Measurements from ENCODE around the gene DCC.
"Not testable (repeated sequence)": the region's sequence is repeated elsewhere in the genome, so short reads cannot be mapped to it uniquely, and the experiment has no call there.

DCC gene

GRCh38 chr18:53467756-53468155 is 1127.8 kb downstream of the DCC start:
- Histone ChIP-seq H3K4me3 (ENCODE audit: severe bottlenecking) (no peak overlapping the region), H3K27ac (ENCODE audit: poor library complexity, severe bottlenecking) (no peak overlapping the region), H3K27me3 (ENCODE audit: insufficient read depth, poor library complexity, severe bottlenecking) (no peaks in the 10 kb centered on the region), H3K36me3 (ENCODE audit: low read depth) (no peaks in the 10 kb centered on the region), H3K9me3 (ENCODE audit: severe bottlenecking) (no peaks in the 10 kb centered on the region), H3K4me1 (ENCODE audit: insufficient read depth, poor library complexity, severe bottlenecking) (no peaks in the 10 kb centered on the region)
- DNase-seq (ENCODE audit: low spot score) = no peak
- ATAC-seq (ENCODE audit: low read depth) = no peak
- no peak for TF ChIP-seq CTCF (IDR thresholded peaks at IDR 0.05; ENCODE audit: poor library complexity, severe bottlenecking)

- not testable (repeated sequence) for H3K36me3 ChIP-seq (ENCODE audit: low read depth); H3K4me1 ChIP-seq (ENCODE audit: insufficient read depth, poor library complexity, severe bottlenecking); H3K9me3 ChIP-seq (ENCODE audit: severe bottlenecking); DNase-seq (ENCODE audit: low spot score); ATAC-seq (ENCODE audit: low read depth); H3K4me3 ChIP-seq (ENCODE audit: severe bottlenecking); H3K27me3 ChIP-seq (ENCODE audit: insufficient read depth, poor library complexity, severe bottlenecking); H3K27ac ChIP-seq (ENCODE audit: poor library complexity, severe bottlenecking)
Observed at GRCh38 chr18:53468173-53468572, 1128.2 kb downstream of the DCC start.

- ATAC-seq (ENCODE audit: low read depth) = no peak
- no peak overlapping the region for H3K4me3 ChIP-seq (ENCODE audit: severe bottlenecking)
- H3K27me3 ChIP-seq (ENCODE audit: insufficient read depth, poor library complexity, severe bottlenecking) = no peaks in the 10 kb centered on the region
- DNase-seq (ENCODE audit: low spot score) = no peak
- no peaks in the 10 kb centered on the region for H3K4me1 ChIP-seq (ENCODE audit: insufficient read depth, poor library complexity, severe bottlenecking)
- H3K36me3 ChIP-seq (ENCODE audit: low read depth) = no peaks in the 10 kb centered on the region
- H3K9me3 ChIP-seq (ENCODE audit: severe bottlenecking) = no peaks in the 10 kb centered on the region
- H3K27ac ChIP-seq (ENCODE audit: poor library complexity, severe bottlenecking) = no peak overlapping the region
- no peak for TF ChIP-seq CTCF (IDR thresholded peaks at IDR 0.05; ENCODE audit: poor library complexity, severe bottlenecking)
Observed at GRCh38 chr18:53472546-53472945, 1132.5 kb downstream of the DCC start.

GRCh38 chr18:53478155-53478554 is 1138.2 kb downstream of the DCC start:
- DNase-seq (ENCODE audit: low spot score) (no peak), ATAC-seq (ENCODE audit: low read depth) (no peak)
- Histone ChIP-seq H3K36me3 (ENCODE audit: low read depth) (no peaks in the 10 kb centered on the region), H3K4me1 (ENCODE audit: insufficient read depth, poor library complexity, severe bottlenecking) (no peaks in the 10 kb centered on the region), H3K4me3 (ENCODE audit: severe bottlenecking) (no peak overlapping the region), H3K27me3 (ENCODE audit: insufficient read depth, poor library complexity, severe bottlenecking) (no peaks in the 10 kb centered on the region), H3K9me3 (ENCODE audit: severe bottlenecking) (no peaks in the 10 kb centered on the region), H3K27ac (ENCODE audit: poor library complexity, severe bottlenecking) (no peak overlapping the region)
- TF ChIP-seq CTCF (IDR thresholded peaks at IDR 0.05; ENCODE audit: poor library complexity, severe bottlenecking) = no peak

GRCh38 chr18:53486296-53486695 is 1146.3 kb downstream of the DCC start:
- no peak overlapping the region for H3K27ac ChIP-seq (ENCODE audit: poor library complexity, severe bottlenecking)
- H3K36me3 ChIP-seq (ENCODE audit: low read depth) = no peaks in the 10 kb centered on the region
- no peak for DNase-seq (ENCODE audit: low spot score)
- no peaks in the 10 kb centered on the region for H3K27me3 ChIP-seq (ENCODE audit: insufficient read depth, poor library complexity, severe bottlenecking)
- no peak for TF ChIP-seq CTCF (IDR thresholded peaks at IDR 0.05; ENCODE audit: poor library complexity, severe bottlenecking)
- H3K4me3 ChIP-seq (ENCODE audit: severe bottlenecking) = no peak overlapping the region
- no peaks in the 10 kb centered on the region for H3K4me1 ChIP-seq (ENCODE audit: insufficient read depth, poor library complexity, severe bottlenecking)
- no peak for ATAC-seq (ENCODE audit: low read depth)
- H3K9me3 ChIP-seq (ENCODE audit: severe bottlenecking) = no peaks in the 10 kb centered on the region
